Embryonic facial prominence (tissue), 1 donor: ENCODE measurements around the gene RGSL1.

Source experiments
- DNase-seq: peaks from one replicate; pipeline ENCODE4 v3.0.0-alpha.2; 2016; ENCODE audit errors: extremely low spot score

The RGSL1 gene

GRCh38 chr1:182450087-182450486 lies at the start of gene RGSL1:
RGSL1 (plus strand) TSS chr1:182450146; CDS start chr1:182450166, 20 bp downstream.
- no peak for DNase-seq

GRCh38 chr1:182400567-182400966 lies 49.4 kb upstream of the RGSL1 start, which contains the start of gene TEDDM1:
TEDDM1 (minus strand) TSS chr1:182400667; CDS start chr1:182400485, 182 bp downstream.
- DNase-seq = no peak

GRCh38 chr1:182404781-182405180 lies 45.2 kb upstream of the RGSL1 start:
- no peak for DNase-seq

GRCh38 chr1:182405578-182405977 lies 44.4 kb upstream of the RGSL1 start:
- no peak for DNase-seq

GRCh38 chr1:182406012-182406411 lies 43.9 kb upstream of the RGSL1 start:
- no peak for DNase-seq

GRCh38 chr1:182407724-182408123 lies 42.2 kb upstream of the RGSL1 start:
- no peak for DNase-seq

- no peak for DNase-seq
Observed at GRCh38 chr1:182408435-182409075, 41.4 kb upstream of the RGSL1 start.

GRCh38 chr1:182410138-182410537 lies 39.8 kb upstream of the RGSL1 start:
- DNase-seq = no peak

GRCh38 chr1:182410620-182411273 lies 39.2 kb upstream of the RGSL1 start:
- no peak for DNase-seq

- DNase-seq = no peak
Observed at GRCh38 chr1:182413486-182413885, 36.5 kb upstream of the RGSL1 start.

GRCh38 chr1:182413969-182414368 lies 36.0 kb upstream of the RGSL1 start:
- DNase-seq = no peak

- no peak for DNase-seq
Observed at GRCh38 chr1:182415789-182416188, 34.2 kb upstream of the RGSL1 start.

- no peak for DNase-seq
Observed at GRCh38 chr1:182426442-182427430, 23.2 kb upstream of the RGSL1 start.

GRCh38 chr1:182428043-182428442 lies 21.9 kb upstream of the RGSL1 start:
- DNase-seq = no peak

GRCh38 chr1:182430263-182431068 lies 19.5 kb upstream of the RGSL1 start:
- no peak for DNase-seq

- no peak for DNase-seq
Observed at GRCh38 chr1:182431278-182431677, 18.7 kb upstream of the RGSL1 start.

- no peak for DNase-seq
Observed at GRCh38 chr1:182433580-182433979, 16.4 kb upstream of the RGSL1 start.

- DNase-seq = no peak
Observed at GRCh38 chr1:182438326-182438725, 11.6 kb upstream of the RGSL1 start.

- DNase-seq = no peak
Observed at GRCh38 chr1:182441719-182442118, 8.2 kb upstream of the RGSL1 start.

GRCh38 chr1:182442333-182442732 lies 7.6 kb upstream of the RGSL1 start:
- no peak for DNase-seq

- no peak for DNase-seq
Observed at GRCh38 chr1:182444497-182444896, 5.4 kb upstream of the RGSL1 start.
